Measurements from ENCODE around the gene BTBD1.

GRCh38 chr15:83057696-83058376, 9.2 kb downstream of the BTBD1 start:
- TF ChIP-seq CTCF (IDR thresholded peaks at IDR 0.05; ENCODE audit: insufficient read depth, low read length): no peak
- TF ChIP-seq POLR2AphosphoS5 (IDR thresholded peaks at IDR 0.05; ENCODE audit: low read depth): no peak

Data from HL-60 (cell line).